ENCODE measurements around the gene SLC30A4.
"Not testable (repeated sequence)": the region's sequence is repeated elsewhere in the genome, so short reads cannot be mapped to it uniquely, and the experiment has no call there.

SLC30A4 gene

GRCh38 chr15:45510758-45511280, 11.7 kb downstream of the SLC30A4 start:
- in situ Hi-C loops (cut with MboI; ENCODE audit: low sequenced_read_pairs) = no loop called here

- in situ Hi-C loops (cut with MboI; ENCODE audit: low sequenced_read_pairs) = not testable (repeated sequence)
Observed at GRCh38 chr15:45507143-45507542, 15.4 kb downstream of the SLC30A4 start.

- in situ Hi-C loops (cut with MboI; ENCODE audit: low sequenced_read_pairs) = no loop called here
Observed at GRCh38 chr15:45499426-45499825, 23.1 kb downstream of the SLC30A4 start.

- in situ Hi-C loops (cut with MboI; ENCODE audit: low sequenced_read_pairs) = no loop called here
Observed at GRCh38 chr15:45498701-45499100, 23.9 kb downstream of the SLC30A4 start.

GRCh38 chr15:45497261-45497660, 25.3 kb downstream of the SLC30A4 start:
- in situ Hi-C loops (cut with MboI; ENCODE audit: low sequenced_read_pairs) = no loop called here

GRCh38 chr15:45496658-45497057, 25.9 kb downstream of the SLC30A4 start:
- in situ Hi-C loops (cut with MboI; ENCODE audit: low sequenced_read_pairs) = no loop called here

- in situ Hi-C loops (cut with MboI; ENCODE audit: low sequenced_read_pairs) = no loop called here
Observed at GRCh38 chr15:45495588-45495987, 27.0 kb downstream of the SLC30A4 start.

GRCh38 chr15:45489690-45490238, 32.8 kb downstream of the SLC30A4 start:
- in situ Hi-C loops (cut with MboI; ENCODE audit: low sequenced_read_pairs) = no loop called here

GRCh38 chr15:45486317-45486716, 36.2 kb downstream of the SLC30A4 start:
- in situ Hi-C loops (cut with MboI; ENCODE audit: low sequenced_read_pairs) = no loop called here

GRCh38 chr15:45481135-45481534, 41.4 kb downstream of the SLC30A4 start:
- in situ Hi-C loops (cut with MboI; ENCODE audit: low sequenced_read_pairs) = no loop called here

GRCh38 chr15:45476410-45476809, 46.1 kb downstream of the SLC30A4 start:
- in situ Hi-C loops (cut with MboI; ENCODE audit: low sequenced_read_pairs) = no loop called here

- in situ Hi-C loops (cut with MboI; ENCODE audit: low sequenced_read_pairs) = no loop called here
Observed at GRCh38 chr15:45474799-45475198, 47.8 kb downstream of the SLC30A4 start.

- in situ Hi-C loops (cut with MboI; ENCODE audit: low sequenced_read_pairs) = no loop called here
Observed at GRCh38 chr15:45473068-45473467, 49.5 kb downstream of the SLC30A4 start.

GRCh38 chr15:45471151-45471550, 51.4 kb downstream of the SLC30A4 start:
- in situ Hi-C loops (cut with MboI; ENCODE audit: low sequenced_read_pairs) = no loop called here

GRCh38 chr15:45469441-45469840, 53.1 kb downstream of the SLC30A4 start:
- in situ Hi-C loops (cut with MboI; ENCODE audit: low sequenced_read_pairs) = no loop called here

- in situ Hi-C loops (cut with MboI; ENCODE audit: low sequenced_read_pairs) = no loop called here
Observed at GRCh38 chr15:45469027-45469426, 53.5 kb downstream of the SLC30A4 start.

GRCh38 chr15:45468294-45468693, 54.3 kb downstream of the SLC30A4 start:
- in situ Hi-C loops (cut with MboI; ENCODE audit: low sequenced_read_pairs) = no loop called here

GRCh38 chr15:45458746-45459403, 63.7 kb downstream of the SLC30A4 start:
- in situ Hi-C loops (cut with MboI; ENCODE audit: low sequenced_read_pairs) = loop anchor here (10.0 kb wide), 1 partner anchor 156 kb away; no protein-coding TSS in a partner anchor

GRCh38 chr15:45457641-45458539, 64.7 kb downstream of the SLC30A4 start:
- in situ Hi-C loops (cut with MboI; ENCODE audit: low sequenced_read_pairs) = loop anchor here (10.0 kb wide), 1 partner anchor 157 kb away; no protein-coding TSS in a partner anchor

GRCh38 chr15:45457220-45457619, 65.3 kb downstream of the SLC30A4 start:
- in situ Hi-C loops (cut with MboI; ENCODE audit: low sequenced_read_pairs) = loop anchor here (10.0 kb wide), 1 partner anchor 158 kb away; no protein-coding TSS in a partner anchor
